Measurements from ENCODE around the gene MLX.

Gene MLX

GRCh38 chr17:42527932-42528331 lies 39.0 kb upstream of the MLX start:
- Histone ChIP-seq H3K9me2 (replicated peaks; ENCODE audit: insufficient read depth, low read length) (no peaks in the 10 kb centered on the region), H4K20me1 (ENCODE audit: low read depth, low read length) (no peaks in the 10 kb centered on the region), H3K4me2 (ENCODE audit: low read depth, low read length, poor library complexity, severe bottlenecking) (no peak overlapping the region), H2AFZ (ENCODE audit: low read depth, low read length, severe bottlenecking) (no peak overlapping the region), H3F3A (ENCODE audit: insufficient read depth) (peaks cover 20% of the 10 kb centered on the region), H3K27me3 (ENCODE audit: low read length) (no peaks in the 10 kb centered on the region), H3K27ac (ENCODE audit: low read depth, low read length) (no peak overlapping the region), H3K36me3 (ENCODE audit: low read length) (no peaks in the 10 kb centered on the region), H3K9me3 (ENCODE audit: insufficient read depth, low read length) (no peaks in the 10 kb centered on the region), H3K79me2 (ENCODE audit: insufficient read depth, low read length) (no peaks in the 10 kb centered on the region), H3K9ac (ENCODE audit: low read length) (no peak overlapping the region), H3K4me3 (ENCODE audit: insufficient read depth, low read length, poor library complexity, severe bottlenecking) (no peak overlapping the region)
- TF ChIP-seq, protein P1, sequence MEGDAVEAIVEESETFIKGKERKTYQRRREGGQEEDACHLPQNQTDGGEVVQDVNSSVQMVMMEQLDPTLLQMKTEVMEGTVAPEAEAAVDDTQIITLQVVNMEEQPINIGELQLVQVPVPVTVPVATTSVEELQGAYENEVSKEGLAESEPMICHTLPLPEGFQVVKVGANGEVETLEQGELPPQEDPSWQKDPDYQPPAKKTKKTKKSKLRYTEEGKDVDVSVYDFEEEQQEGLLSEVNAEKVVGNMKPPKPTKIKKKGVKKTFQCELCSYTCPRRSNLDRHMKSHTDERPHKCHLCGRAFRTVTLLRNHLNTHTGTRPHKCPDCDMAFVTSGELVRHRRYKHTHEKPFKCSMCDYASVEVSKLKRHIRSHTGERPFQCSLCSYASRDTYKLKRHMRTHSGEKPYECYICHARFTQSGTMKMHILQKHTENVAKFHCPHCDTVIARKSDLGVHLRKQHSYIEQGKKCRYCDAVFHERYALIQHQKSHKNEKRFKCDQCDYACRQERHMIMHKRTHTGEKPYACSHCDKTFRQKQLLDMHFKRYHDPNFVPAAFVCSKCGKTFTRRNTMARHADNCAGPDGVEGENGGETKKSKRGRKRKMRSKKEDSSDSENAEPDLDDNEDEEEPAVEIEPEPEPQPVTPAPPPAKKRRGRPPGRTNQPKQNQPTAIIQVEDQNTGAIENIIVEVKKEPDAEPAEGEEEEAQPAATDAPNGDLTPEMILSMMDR (IDR thresholded peaks at IDR 0.05; ENCODE audit: insufficient read depth, low read length, poor library complexity, severe bottlenecking): no peak
- TF ChIP-seq EZH2phosphoT487 (conservative IDR thresholded peaks at IDR 0.05; ENCODE audit: low read length): no peak

- H3K27ac ChIP-seq (ENCODE audit: low read depth, low read length): no peak overlapping the region
- no peaks in the 10 kb centered on the region for H3K36me3 ChIP-seq (ENCODE audit: low read length)
- peaks cover 30% of the 10 kb centered on the region for H3F3A ChIP-seq (ENCODE audit: insufficient read depth)
- no peak overlapping the region for H3K4me3 ChIP-seq (ENCODE audit: insufficient read depth, low read length, poor library complexity, severe bottlenecking)
- H3K27me3 ChIP-seq (ENCODE audit: low read length): no peaks in the 10 kb centered on the region
- TF ChIP-seq, protein P1 (IDR thresholded peaks at IDR 0.05; ENCODE audit: insufficient read depth, low read length, poor library complexity, severe bottlenecking): no peak
- no peak for TF ChIP-seq EZH2phosphoT487 (conservative IDR thresholded peaks at IDR 0.05; ENCODE audit: low read length)
- no peak overlapping the region for H3K4me2 ChIP-seq (ENCODE audit: low read depth, low read length, poor library complexity, severe bottlenecking)
- no peaks in the 10 kb centered on the region for H4K20me1 ChIP-seq (ENCODE audit: low read depth, low read length)
- H3K9me3 ChIP-seq (ENCODE audit: insufficient read depth, low read length): no peaks in the 10 kb centered on the region
- no peak overlapping the region for H2AFZ ChIP-seq (ENCODE audit: low read depth, low read length, severe bottlenecking)
- no peaks in the 10 kb centered on the region for H3K79me2 ChIP-seq (ENCODE audit: insufficient read depth, low read length)
- no peaks in the 10 kb centered on the region for H3K9me2 ChIP-seq (replicated peaks; ENCODE audit: insufficient read depth, low read length)
- H3K9ac ChIP-seq (ENCODE audit: low read length): no peak overlapping the region
Observed at GRCh38 chr17:42529061-42529460, 37.8 kb upstream of the MLX start.

DNA sequence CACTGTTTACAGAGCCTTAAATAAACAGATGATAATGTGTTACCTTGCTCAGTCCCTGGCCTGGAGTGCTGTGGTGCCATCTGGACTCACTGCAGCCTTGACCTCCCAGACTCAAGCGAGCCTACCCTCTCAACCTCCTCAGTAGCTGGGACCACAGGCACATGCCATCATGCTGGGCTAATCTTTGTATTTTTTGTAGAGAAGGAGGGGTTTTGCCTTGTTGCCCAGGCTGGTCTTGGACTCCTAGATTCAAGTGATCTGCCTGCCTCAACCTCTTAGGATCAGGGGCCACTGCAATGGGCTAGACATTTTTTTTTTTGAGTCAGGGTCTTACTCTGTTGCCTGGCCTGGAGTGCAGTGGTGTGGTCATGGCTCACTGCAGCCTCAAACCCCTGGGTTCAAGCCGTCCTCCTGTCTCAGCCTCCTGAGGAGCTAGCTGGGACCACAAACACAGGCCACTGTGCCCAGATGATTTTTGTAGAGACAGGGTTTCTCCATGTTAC lies 35.9 kb upstream of the MLX start:
- Histone ChIP-seq H2AFZ (ENCODE audit: low read depth, low read length, severe bottlenecking) (peak overlapping the region; percentile 92), H3K27ac (ENCODE audit: low read depth, low read length) (peak overlapping the region; percentile 82), H4K20me1 (ENCODE audit: low read depth, low read length) (no peaks in the 10 kb centered on the region), H3K9ac (ENCODE audit: low read length) (peak overlapping the region; percentile 43), H3K79me2 (ENCODE audit: insufficient read depth, low read length) (no peaks in the 10 kb centered on the region), H3K27me3 (ENCODE audit: low read length) (no peaks in the 10 kb centered on the region), H3K36me3 (ENCODE audit: low read length) (no peaks in the 10 kb centered on the region), H3K9me2 (replicated peaks; ENCODE audit: insufficient read depth, low read length) (no peaks in the 10 kb centered on the region), H3K4me3 (ENCODE audit: insufficient read depth, low read length, poor library complexity, severe bottlenecking) (no peak overlapping the region), H3K4me2 (ENCODE audit: low read depth, low read length, poor library complexity, severe bottlenecking) (peak overlapping the region; percentile 48), H3K9me3 (ENCODE audit: insufficient read depth, low read length) (no peaks in the 10 kb centered on the region), H3F3A (ENCODE audit: insufficient read depth) (peaks cover 37% of the 10 kb centered on the region)
- TF ChIP-seq, protein P1 (IDR thresholded peaks at IDR 0.05; ENCODE audit: insufficient read depth, low read length, poor library complexity, severe bottlenecking): no peak
- no peak for TF ChIP-seq EZH2phosphoT487 (conservative IDR thresholded peaks at IDR 0.05; ENCODE audit: low read length)

Measured in SU-DHL-6 (cell line).